GM15510 (cell line): ENCODE data around the gene RCBTB1.

Source experiments
- POLR2A ChIP-seq: IDR thresholded peaks from 3 replicates; pipeline ENCODE4 v1.6.1; 2011; ENCODE audit warnings: borderline replicate concordance; ENCODE audit not compliant: insufficient read length; ENCODE audit errors: extremely low read depth

The RCBTB1 gene

DNA sequence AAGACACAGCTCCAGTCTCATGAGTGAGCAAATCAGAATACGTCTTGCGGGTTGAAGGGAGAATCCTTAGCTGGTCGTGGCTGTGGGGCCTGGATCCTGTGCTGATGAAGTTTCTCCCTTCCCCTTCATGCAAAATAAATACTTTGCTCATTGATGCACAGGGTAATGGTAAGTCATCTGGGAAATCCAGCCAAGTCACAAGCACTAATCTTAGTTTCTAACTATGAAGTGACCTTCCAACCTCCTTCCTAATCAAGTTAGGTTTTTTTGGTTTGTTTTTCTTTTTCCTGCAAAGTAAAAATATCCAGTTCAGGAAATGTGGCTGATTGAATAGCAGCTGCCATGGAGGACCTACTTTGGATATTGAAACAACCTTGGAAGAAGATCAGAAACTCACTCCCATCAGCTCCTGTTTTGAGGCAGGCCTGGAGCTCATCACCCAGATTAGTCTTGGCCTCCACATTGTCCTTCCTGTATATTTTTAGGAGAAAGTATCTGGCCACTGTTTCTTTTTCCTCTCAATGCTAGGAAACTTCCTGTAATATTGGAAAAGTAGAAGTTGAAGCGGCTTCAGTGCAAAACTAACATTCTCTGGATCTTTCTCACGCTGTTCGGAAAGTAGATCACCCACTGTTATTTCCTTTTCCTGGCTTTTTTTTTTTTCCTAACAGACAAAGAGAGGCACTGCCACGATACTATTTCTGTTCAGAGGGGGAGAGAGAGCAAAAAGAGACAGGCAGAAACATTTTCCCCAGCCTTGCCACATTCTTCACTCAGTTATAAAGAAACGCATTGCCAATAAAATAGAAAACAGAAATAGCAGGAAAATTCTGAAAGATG lies 30.7 kb upstream of the RCBTB1 start:
- TF ChIP-seq POLR2A, result no peak

GRCh38 chr13:49610176-49610575 lies 24.8 kb upstream of the RCBTB1 start:
- TF ChIP-seq POLR2A, result no peak

DNA sequence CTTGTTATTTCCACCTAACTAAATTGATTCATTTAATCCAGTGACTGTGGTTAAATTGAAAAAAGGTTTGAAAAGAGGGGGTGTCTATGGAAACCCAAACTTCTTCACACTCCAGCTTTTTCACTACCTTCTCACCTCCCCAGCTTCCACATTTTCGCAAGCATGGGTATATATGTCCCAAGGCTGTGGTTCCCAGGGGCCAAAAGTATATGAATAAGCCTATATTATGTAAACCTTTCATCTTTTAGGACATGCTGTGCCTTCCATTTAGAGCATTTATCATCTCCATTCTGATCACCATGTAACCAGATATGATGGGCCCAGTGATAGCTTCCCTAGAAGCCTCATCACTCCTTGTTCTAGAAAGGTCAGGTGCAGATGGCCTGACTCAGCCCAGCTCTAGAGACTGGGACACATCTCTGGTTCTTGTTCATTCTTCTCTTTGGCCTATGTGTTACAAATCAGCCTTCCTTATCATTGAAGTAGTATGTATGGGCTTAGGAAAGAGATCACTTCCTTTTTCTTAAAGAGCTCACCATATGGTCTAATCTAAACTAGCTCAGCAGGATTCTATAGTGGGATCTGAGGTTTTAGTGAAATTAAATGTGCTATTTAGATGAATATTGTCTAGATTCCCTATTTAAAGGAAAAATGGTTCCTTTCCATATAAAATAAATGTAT lies 23.4 kb upstream of the RCBTB1 start:
- TF ChIP-seq POLR2A, result no peak

DNA sequence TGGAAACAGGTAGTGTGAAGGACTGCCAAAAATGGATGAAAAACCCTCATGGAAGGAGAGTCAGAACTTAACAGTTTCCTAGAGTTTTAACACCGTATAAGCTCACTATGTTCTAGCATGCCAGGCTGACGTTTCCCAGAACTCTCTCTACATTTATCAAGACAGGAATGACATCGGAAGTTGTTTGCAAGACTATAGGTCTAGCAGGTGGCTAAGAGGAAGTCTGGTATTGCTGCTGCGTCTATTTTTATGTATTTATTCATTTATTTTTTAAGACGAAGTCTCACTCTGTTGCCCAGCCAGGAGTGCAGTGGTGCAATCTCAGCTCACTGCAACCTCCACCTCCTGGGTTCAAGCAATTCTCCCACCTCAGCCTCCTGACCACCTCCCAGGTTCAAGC lies 22.4 kb upstream of the RCBTB1 start:
- TF ChIP-seq POLR2A, result no peak

GRCh38 chr13:49606747-49607648 lies 21.6 kb upstream of the RCBTB1 start:
- TF ChIP-seq POLR2A, result no peak

DNA sequence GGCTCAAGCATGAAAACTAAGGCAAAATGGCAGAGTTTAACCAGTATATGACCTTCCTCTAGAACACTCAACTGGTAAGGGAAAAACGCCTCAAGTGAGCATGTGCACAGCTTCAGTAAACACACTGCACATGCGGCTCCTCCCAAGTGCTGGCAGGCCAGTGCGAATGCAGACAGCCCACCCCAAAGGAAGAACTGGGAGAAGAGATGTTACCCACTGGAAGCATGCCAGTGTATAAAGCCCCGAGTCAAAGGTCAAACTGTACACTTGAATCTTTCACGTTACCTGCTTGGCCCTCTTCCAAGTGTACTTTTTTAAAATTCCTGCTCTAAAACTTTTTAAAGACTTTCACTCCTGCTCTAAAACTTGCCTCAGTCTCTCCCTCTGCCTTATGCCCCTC lies 19.2 kb upstream of the RCBTB1 start:
- no peak for TF ChIP-seq POLR2A

GRCh38 chr13:49602005-49602404 lies 16.6 kb upstream of the RCBTB1 start:
- TF ChIP-seq POLR2A, result no peak

DNA sequence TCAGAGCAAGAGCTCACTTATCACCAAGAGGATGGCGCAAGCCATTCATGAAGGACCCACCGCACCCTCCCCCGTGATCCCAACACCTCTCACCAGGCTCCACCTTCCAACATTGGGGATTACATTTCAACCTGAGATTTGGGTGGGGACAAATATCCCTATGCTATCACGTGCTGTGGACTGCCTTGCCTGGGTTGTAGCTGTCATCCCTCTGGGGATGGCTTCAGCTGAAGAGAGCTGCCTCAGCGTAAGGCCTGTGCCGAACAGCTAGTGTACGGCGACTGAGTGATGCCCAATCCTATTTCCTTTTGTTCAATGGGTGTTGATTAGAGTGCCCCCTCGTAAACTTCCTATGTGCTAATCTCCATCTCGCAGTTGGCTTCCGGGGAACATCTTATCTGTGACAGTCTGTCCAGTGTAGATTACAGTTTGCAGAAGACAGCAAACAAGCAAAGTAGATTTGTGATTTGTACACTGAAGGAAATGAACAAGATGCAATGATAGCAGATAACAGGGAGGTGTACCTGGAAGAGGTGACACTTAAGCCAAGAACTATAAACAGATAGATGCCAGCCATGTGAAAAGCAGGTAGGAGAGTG lies 11.8 kb upstream of the RCBTB1 start:
- no peak for TF ChIP-seq POLR2A

GRCh38 chr13:49596221-49596620 lies 10.9 kb upstream of the RCBTB1 start:
- TF ChIP-seq POLR2A, result no peak

DNA sequence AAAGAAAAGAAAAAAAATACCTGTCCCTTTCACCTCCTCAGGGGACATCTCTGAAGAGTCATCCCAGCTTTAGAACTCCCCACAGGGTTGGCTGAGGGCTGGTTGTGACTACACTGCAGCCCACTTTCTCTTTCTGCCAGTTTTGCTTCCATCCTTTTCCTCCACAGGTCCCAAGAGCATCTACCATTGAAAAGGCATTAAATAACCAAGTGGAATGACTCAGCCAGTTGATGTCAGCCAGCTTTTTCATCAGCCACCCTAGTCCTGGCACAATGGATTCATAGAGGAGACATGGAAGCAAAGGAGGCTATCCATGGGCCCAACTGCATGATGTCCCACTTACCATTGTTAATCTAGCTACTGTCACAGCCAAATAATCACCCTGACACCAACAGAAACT lies 9.2 kb upstream of the RCBTB1 start:
- TF ChIP-seq POLR2A, result no peak

GRCh38 chr13:49587311-49587847 lies 2.0 kb upstream of the RCBTB1 start:
- TF ChIP-seq POLR2A, result no peak

DNA sequence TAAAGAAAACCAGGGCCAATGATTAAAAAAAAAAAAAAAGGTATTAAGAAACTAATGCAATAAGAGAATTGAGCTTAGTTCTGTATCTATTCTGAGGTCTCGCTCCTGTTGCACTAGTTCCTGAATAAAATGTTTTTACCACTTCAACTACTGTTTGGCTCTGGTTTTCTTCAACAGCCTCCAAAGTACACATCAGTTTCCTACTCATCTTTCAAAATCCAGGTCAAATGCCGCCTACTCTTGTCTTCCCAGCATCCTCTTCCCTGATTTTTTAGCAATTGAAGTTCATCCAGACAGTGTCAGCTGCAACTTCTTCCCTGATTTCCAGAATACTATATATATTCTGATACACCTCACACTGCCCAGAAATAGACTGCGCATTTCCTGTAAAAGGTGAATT lies 1.4 kb upstream of the RCBTB1 start:
- TF ChIP-seq POLR2A, result no peak

DNA sequence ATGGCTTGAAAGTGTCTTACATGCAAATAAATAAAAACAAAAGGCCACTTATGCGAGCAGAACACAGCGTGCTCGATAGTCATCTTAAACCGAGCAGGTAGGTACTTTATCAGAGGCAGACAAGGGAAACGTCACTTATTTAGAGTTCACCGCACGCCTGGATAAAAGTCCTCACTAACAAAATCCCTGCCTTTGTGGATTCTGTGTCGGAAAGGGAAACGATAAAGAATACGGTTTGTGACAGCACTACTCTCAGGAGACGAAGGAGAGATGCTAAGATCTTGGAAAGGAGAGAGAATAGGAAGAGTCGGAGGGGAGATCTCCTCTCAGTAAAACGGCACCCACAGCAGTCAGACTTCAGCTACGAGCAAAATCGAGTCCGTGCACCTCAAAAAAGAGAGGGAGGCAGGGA lies 581 bp downstream of the RCBTB1 start:
- no peak for TF ChIP-seq POLR2A

- no peak for TF ChIP-seq POLR2A
Measured at GRCh38 chr13:49580980-49581680, 4.2 kb downstream of the RCBTB1 start.
